H9 (cell line): ENCODE results near the gene FARP1. TPM values are rescaled to one million over a fixed set of nuclear protein-coding genes. Genes with fewer than 3 reads are reported as not detected.

Source experiments
- DNase-seq: peaks from one replicate; pipeline ENCODE4 v3.0.0-alpha.2; 2017
- H2AFZ ChIP-seq: one replicate; pipeline ENCODE4 v1.6.1; 2013; ENCODE audit warnings: mild to moderate bottlenecking, low read length, control low read depth, moderate library complexity
- H2AK5ac ChIP-seq: 2 replicates; pipeline ENCODE4 v1.6.1; 2013; ENCODE audit warnings: low read length, control low read depth, mixed read lengths; ENCODE audit not compliant: insufficient read length
- H2BK120ac ChIP-seq: one replicate; pipeline ENCODE4 v1.6.1; 2013; ENCODE audit warnings: low read depth, mild to moderate bottlenecking, low read length, control low read depth, inconsistent platforms; ENCODE audit not compliant: poor library complexity, severe bottlenecking
- H2BK12ac ChIP-seq: 2 replicates; pipeline ENCODE4 v1.6.1; 2013; ENCODE audit warnings: low read length, control low read depth, mixed read lengths, low read depth; ENCODE audit not compliant: insufficient read length
- H2BK15ac ChIP-seq: 2 replicates; pipeline ENCODE4 v1.6.1; 2013; ENCODE audit warnings: low read depth, low read length, control low read depth
- H2BK20ac ChIP-seq: one replicate; pipeline ENCODE4 v1.6.1; 2013; ENCODE audit warnings: low read depth, mild to moderate bottlenecking, low read length, control low read depth, inconsistent platforms; ENCODE audit not compliant: poor library complexity, severe bottlenecking
- H2BK5ac ChIP-seq: 2 replicates; pipeline ENCODE4 v1.6.1; 2013; ENCODE audit warnings: low read length, control low read depth, mixed read lengths; ENCODE audit not compliant: insufficient read length
- H3K14ac ChIP-seq: 2 replicates; pipeline ENCODE4 v1.6.1; 2013; ENCODE audit warnings: low read length, control low read depth; ENCODE audit not compliant: insufficient read depth
- H3K18ac ChIP-seq: 2 replicates; pipeline ENCODE4 v1.6.1; 2013; ENCODE audit warnings: low read depth, mild to moderate bottlenecking, mixed read lengths, low read length, control low read depth; ENCODE audit not compliant: insufficient read length
- H3K23ac ChIP-seq: 2 replicates; pipeline ENCODE4 v1.6.1; 2013; ENCODE audit warnings: low read length, control low read depth, mixed read lengths, low read depth; ENCODE audit not compliant: insufficient read length
- H3K23me2 ChIP-seq: 2 replicates; pipeline ENCODE4 v1.6.1; 2013; ENCODE audit warnings: low read depth, mild to moderate bottlenecking, mixed read lengths, low read length, control low read depth; ENCODE audit not compliant: insufficient read length, poor library complexity, severe bottlenecking
- H3K27ac ChIP-seq: 2 replicates; pipeline ENCODE4 v1.5.1; 2013; ENCODE audit warnings: low read length, control low read depth, mixed read lengths, low read depth; ENCODE audit not compliant: insufficient read length
- H3K27me3 ChIP-seq: 2 replicates; pipeline ENCODE4 v1.6.1; 2013; ENCODE audit warnings: low read length, control low read depth, inconsistent platforms; ENCODE audit not compliant: insufficient read depth
- H3K4ac ChIP-seq: 2 replicates; pipeline ENCODE4 v1.6.1; 2013; ENCODE audit warnings: low read depth, mild to moderate bottlenecking, control low read depth, inconsistent platforms, low read length, moderate library complexity
- H3K4me1 ChIP-seq: 2 replicates; pipeline ENCODE4 v1.6.1; 2013; ENCODE audit warnings: low read length, control low read depth, inconsistent platforms; ENCODE audit not compliant: insufficient read depth
- H3K4me2 ChIP-seq: 2 replicates; pipeline ENCODE4 v1.6.1; 2013; ENCODE audit warnings: low read length, control low read depth, mixed read lengths; ENCODE audit not compliant: insufficient read length, insufficient read depth
- H3K56ac ChIP-seq: 2 replicates; pipeline ENCODE4 v1.6.1; 2013; ENCODE audit warnings: low read depth, mild to moderate bottlenecking, mixed read lengths, low read length, control low read depth; ENCODE audit not compliant: insufficient read length
- H3K79me1 ChIP-seq: 2 replicates; pipeline ENCODE4 v1.6.1; 2013; ENCODE audit warnings: low read depth, mild to moderate bottlenecking, moderate library complexity, low read length, control low read depth, inconsistent platforms; ENCODE audit not compliant: insufficient read depth, poor library complexity, severe bottlenecking
- H3K79me2 ChIP-seq: 2 replicates; pipeline ENCODE4 v1.6.1; 2013; ENCODE audit warnings: low read length, control low read depth, inconsistent platforms; ENCODE audit not compliant: insufficient read depth
- H3K9ac ChIP-seq: 2 replicates; pipeline ENCODE4 v1.6.1; 2013; ENCODE audit warnings: low read length, control low read depth, mixed read lengths; ENCODE audit not compliant: insufficient read length; ENCODE audit errors: extremely low read depth
- H3K9me3 ChIP-seq: one replicate; pipeline ENCODE4 v1.6.1; 2013; ENCODE audit warnings: low read depth, low read length, inconsistent platforms; ENCODE audit not compliant: control insufficient read depth
- H3T11ph ChIP-seq: one replicate; pipeline ENCODE4 v1.6.1; 2013; ENCODE audit warnings: mild to moderate bottlenecking, low read length, control low read depth, inconsistent platforms
- H4K20me1 ChIP-seq: one replicate; pipeline ENCODE4 v1.6.1; 2013; ENCODE audit not compliant: control insufficient read depth, insufficient read length, insufficient read depth
- H4K5ac ChIP-seq: 2 replicates; pipeline ENCODE4 v1.6.1; 2013; ENCODE audit warnings: low read depth, mild to moderate bottlenecking, mixed read lengths, low read length, control low read depth; ENCODE audit not compliant: insufficient read length
- H4K8ac ChIP-seq: replicated peaks from 2 replicates; pipeline ENCODE4 v1.6.1; 2013; ENCODE audit warnings: low read length, control low read depth, mixed read lengths, low read depth; ENCODE audit not compliant: insufficient read length
- H4K91ac ChIP-seq: 2 replicates; pipeline ENCODE4 v1.6.1; 2013; ENCODE audit warnings: low read depth, mild to moderate bottlenecking, moderate library complexity, mixed read lengths, low read length, control low read depth; ENCODE audit not compliant: insufficient read length
- H3K27ac Mint-ChIP-seq, 3 experiments: 2 replicates in 2 of 3; 3 replicates in 1 of 3; pipeline ENCODE4 v1.8.0; 2020 to 2021; ENCODE audit warnings: mixed read lengths in 3 of 3, mild to moderate bottlenecking in 1 of 3, moderate library complexity in 1 of 3
- H3K27me3 Mint-ChIP-seq: 2 replicates; pipeline ENCODE4 v1.8.0; 2021; ENCODE audit warnings: low read depth, mild to moderate bottlenecking, moderate library complexity, mixed read lengths
- H3K36me3 Mint-ChIP-seq, 3 experiments: 2 replicates in 2 of 3; 3 replicates in 1 of 3; pipeline ENCODE4 v1.8.0; 2020 to 2021; ENCODE audit warnings: low read depth in 3 of 3, mixed read lengths in 3 of 3; ENCODE audit not compliant: insufficient read depth in 1 of 3
- H3K4me1 Mint-ChIP-seq, 2 experiments: 2 replicates each; pipeline ENCODE4 v1.8.0; 2020; ENCODE audit warnings: mixed read lengths in 2 of 2
- H3K4me3 Mint-ChIP-seq, 2 experiments: 2 replicates in 1 of 2; 3 replicates in 1 of 2; pipeline ENCODE4 v1.8.0; 2020 to 2021; ENCODE audit warnings: mild to moderate bottlenecking in 2 of 2, mixed read lengths in 2 of 2, moderate library complexity in 1 of 2
- H3K9me3 Mint-ChIP-seq, 2 experiments: 2 replicates in 1 of 2; 3 replicates in 1 of 2; pipeline ENCODE4 v1.8.0; 2020; ENCODE audit warnings: mild to moderate bottlenecking in 2 of 2, mixed read lengths in 2 of 2, moderate library complexity in 1 of 2
- WGBS: extraction: QIAGEN DNeasy Blood & Tissue Kit; methylation state at CpG from one replicate; pipeline ENCODE4 v1.1.7; 2013; ENCODE audit warnings: missing lambda C conversion rate, low lambda C conversion rate, mixed read lengths; ENCODE audit not compliant: insufficient read length; ENCODE audit errors: extremely low coverage; 5-methylcytosine and 5-hydroxymethylcytosine counted together
- total RNA-seq: library from RNA; stranded (reverse); gene quantifications from 2 replicates; pipeline ENCODE4 v1.2.1, GENCODE V29; 2021
- TF ChIP-seq, protein P1 (sequence below): fragments of 200-600 bp; sonication (generic); conservative IDR thresholded peaks from 3 replicates; pipeline ENCODE4 v1.8.0; 2021; ENCODE audit warnings: antibody characterized with exemption, mild to moderate bottlenecking

The FARP1 gene
- total RNA-seq, 1 experiment from 2014 or later: 95.9 TPM

DNA sequence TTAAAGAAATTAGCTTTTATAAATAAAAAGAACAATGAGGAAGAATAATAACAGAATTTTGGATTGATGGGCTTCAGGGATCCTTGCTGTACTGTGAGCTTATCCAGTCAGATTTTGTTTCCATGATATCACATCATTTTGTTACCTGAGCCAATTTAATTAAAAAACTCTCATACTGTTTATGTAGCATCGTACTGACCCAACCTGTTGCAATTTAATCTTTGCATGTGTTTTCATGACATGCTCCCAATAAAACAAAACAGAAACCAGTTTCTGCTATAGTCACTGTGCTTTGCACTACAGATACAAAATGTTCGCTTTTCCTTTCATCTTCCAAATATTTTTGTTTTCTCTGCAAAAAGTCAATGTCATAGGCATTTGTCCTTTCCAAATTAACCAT, 143.9 kb downstream of the FARP1 start:
- TF ChIP-seq, protein P1, sequence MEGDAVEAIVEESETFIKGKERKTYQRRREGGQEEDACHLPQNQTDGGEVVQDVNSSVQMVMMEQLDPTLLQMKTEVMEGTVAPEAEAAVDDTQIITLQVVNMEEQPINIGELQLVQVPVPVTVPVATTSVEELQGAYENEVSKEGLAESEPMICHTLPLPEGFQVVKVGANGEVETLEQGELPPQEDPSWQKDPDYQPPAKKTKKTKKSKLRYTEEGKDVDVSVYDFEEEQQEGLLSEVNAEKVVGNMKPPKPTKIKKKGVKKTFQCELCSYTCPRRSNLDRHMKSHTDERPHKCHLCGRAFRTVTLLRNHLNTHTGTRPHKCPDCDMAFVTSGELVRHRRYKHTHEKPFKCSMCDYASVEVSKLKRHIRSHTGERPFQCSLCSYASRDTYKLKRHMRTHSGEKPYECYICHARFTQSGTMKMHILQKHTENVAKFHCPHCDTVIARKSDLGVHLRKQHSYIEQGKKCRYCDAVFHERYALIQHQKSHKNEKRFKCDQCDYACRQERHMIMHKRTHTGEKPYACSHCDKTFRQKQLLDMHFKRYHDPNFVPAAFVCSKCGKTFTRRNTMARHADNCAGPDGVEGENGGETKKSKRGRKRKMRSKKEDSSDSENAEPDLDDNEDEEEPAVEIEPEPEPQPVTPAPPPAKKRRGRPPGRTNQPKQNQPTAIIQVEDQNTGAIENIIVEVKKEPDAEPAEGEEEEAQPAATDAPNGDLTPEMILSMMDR: no peak
- H3K18ac ChIP-seq: no peak overlapping the region
- H3K79me1 ChIP-seq: peaks cover 5% of the 10 kb centered on the region
- H3K23me2 ChIP-seq: no peaks in the 10 kb centered on the region
- H2BK5ac ChIP-seq: no peak overlapping the region
- H4K8ac ChIP-seq: no peak overlapping the region
- no peak overlapping the region for H3K23ac ChIP-seq
- WGBS: no CpG with 5 or more reads among the region's 2 CpGs
- H3T11ph ChIP-seq: no peak overlapping the region
- H3K79me2 ChIP-seq: no peaks in the 10 kb centered on the region; the same call in 1 of the 2 replicates
- H2BK12ac ChIP-seq: no peak overlapping the region
- H3K36me3 Mint-ChIP-seq: peaks cover 0 to 3% (median 2%) of the 10 kb centered on the region in 3 experiments; a peak in 3 of 7 replicates
- H3K27me3 ChIP-seq: no peaks in the 10 kb centered on the region
- no peak for DNase-seq
- H3K4ac ChIP-seq: no peak overlapping the region
- H2AFZ ChIP-seq: no peak overlapping the region
- peaks cover 5% of the 10 kb centered on the region; the same call in 1 of the 2 replicates for H3K4me1 ChIP-seq
- no peak overlapping the region for H2BK15ac ChIP-seq
- H3K4me2 ChIP-seq: no peak overlapping the region
- no peak overlapping the region for H2BK120ac ChIP-seq
- no peak overlapping the region for H3K9ac ChIP-seq
- H3K56ac ChIP-seq: no peak overlapping the region
- H3K14ac ChIP-seq: no peak overlapping the region
- no peak overlapping the region for H2AK5ac ChIP-seq
- H3K27ac Mint-ChIP-seq: no peak overlapping the region
- no peak overlapping the region for H3K4me3 Mint-ChIP-seq
- H4K5ac ChIP-seq: no peak overlapping the region
- H3K27me3 Mint-ChIP-seq: no peaks in the 10 kb centered on the region; the same call in 1 of the 2 replicates
- no peak overlapping the region for H4K91ac ChIP-seq
- H3K9me3 ChIP-seq: no peaks in the 10 kb centered on the region
- H3K9me3 Mint-ChIP-seq: no peaks in the 10 kb centered on the region
- peaks cover 6 to 9% of the 10 kb centered on the region in 2 experiments for H3K4me1 Mint-ChIP-seq
- H3K27ac ChIP-seq: no peak overlapping the region
- no peaks in the 10 kb centered on the region for H4K20me1 ChIP-seq
- no peak overlapping the region for H2BK20ac ChIP-seq
